SU-DHL-6 (cell line): ENCODE measurements around the gene CIRBP.

Source experiments
- EZH2phosphoT487 ChIP-seq: fragments of 200-600 bp; sonication (generic), shearing (Covaris generic); conservative IDR thresholded peaks from 2 replicates; pipeline ENCODE4 v1.6.1; 2018; ENCODE audit warnings: mild to moderate bottlenecking, antibody characterized with exemption, low read length, moderate library complexity, mixed read lengths
- TF ChIP-seq, protein P1 (sequence below): fragments of 200-600 bp; sonication (generic); IDR thresholded peaks from one replicate; pipeline ENCODE4 v1.5.1; 2017; ENCODE audit warnings: antibody characterized with exemption, mild to moderate bottlenecking, low read length, moderate library complexity; ENCODE audit not compliant: insufficient read depth, poor library complexity, severe bottlenecking

DNA sequence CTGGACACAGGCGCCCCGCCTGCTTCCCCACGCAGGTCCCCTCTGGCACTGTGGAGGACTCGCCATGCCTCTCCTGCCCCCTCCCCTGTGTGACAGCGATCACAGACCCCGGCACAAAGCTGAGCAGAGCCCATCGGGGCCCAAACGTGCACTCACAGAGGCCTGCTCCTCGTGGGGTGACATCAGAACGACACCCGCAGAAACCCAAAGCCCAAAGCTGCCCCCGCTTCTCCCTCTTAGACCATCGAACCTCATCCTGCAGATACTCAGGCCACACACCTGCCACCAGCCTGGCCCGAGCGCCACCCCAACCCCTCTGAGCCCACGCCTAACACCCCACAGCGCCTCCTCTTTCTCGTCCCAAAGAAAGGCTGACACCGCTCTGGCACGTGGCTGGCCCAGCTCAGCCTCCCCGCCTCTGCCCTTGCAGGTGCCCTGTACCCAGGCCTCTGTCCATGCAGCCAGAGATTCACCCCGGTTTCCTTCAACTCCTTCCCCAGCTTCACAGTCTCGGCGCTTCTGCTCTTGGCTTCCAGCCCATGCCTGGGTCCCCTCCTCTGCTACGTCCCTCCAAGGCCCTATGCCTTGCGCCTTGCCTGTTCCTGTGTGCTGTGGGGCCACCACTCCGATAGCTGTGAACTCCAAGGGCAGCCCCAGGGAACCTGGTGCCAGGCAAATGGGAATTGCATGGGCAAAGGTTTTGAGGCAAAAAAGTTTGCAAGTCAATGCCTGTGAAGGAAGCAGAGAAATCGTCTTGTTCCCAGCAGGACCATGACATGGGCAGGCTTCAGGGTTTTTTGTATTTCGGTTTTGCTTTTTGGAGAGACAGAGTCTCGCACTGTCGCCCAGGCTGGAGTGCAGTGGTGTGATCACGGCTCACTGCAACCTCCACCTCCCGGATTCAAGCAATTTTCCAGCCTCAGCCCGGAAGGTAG is 30.5 kb upstream of the CIRBP start:
- TF ChIP-seq, protein P1, sequence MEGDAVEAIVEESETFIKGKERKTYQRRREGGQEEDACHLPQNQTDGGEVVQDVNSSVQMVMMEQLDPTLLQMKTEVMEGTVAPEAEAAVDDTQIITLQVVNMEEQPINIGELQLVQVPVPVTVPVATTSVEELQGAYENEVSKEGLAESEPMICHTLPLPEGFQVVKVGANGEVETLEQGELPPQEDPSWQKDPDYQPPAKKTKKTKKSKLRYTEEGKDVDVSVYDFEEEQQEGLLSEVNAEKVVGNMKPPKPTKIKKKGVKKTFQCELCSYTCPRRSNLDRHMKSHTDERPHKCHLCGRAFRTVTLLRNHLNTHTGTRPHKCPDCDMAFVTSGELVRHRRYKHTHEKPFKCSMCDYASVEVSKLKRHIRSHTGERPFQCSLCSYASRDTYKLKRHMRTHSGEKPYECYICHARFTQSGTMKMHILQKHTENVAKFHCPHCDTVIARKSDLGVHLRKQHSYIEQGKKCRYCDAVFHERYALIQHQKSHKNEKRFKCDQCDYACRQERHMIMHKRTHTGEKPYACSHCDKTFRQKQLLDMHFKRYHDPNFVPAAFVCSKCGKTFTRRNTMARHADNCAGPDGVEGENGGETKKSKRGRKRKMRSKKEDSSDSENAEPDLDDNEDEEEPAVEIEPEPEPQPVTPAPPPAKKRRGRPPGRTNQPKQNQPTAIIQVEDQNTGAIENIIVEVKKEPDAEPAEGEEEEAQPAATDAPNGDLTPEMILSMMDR = no peak
- no peak for TF ChIP-seq EZH2phosphoT487
